ENCODE measurements around the gene UBE2S. TPM values are rescaled to one million over a fixed set of nuclear protein-coding genes. Genes with fewer than 3 reads are reported as not detected.
A peak's percentile ranks its signal among the peaks of the same experiment; 100 is the strongest.

The UBE2S gene
- total RNA-seq, 1 experiment from 2014 or later: 393 TPM

DNA sequence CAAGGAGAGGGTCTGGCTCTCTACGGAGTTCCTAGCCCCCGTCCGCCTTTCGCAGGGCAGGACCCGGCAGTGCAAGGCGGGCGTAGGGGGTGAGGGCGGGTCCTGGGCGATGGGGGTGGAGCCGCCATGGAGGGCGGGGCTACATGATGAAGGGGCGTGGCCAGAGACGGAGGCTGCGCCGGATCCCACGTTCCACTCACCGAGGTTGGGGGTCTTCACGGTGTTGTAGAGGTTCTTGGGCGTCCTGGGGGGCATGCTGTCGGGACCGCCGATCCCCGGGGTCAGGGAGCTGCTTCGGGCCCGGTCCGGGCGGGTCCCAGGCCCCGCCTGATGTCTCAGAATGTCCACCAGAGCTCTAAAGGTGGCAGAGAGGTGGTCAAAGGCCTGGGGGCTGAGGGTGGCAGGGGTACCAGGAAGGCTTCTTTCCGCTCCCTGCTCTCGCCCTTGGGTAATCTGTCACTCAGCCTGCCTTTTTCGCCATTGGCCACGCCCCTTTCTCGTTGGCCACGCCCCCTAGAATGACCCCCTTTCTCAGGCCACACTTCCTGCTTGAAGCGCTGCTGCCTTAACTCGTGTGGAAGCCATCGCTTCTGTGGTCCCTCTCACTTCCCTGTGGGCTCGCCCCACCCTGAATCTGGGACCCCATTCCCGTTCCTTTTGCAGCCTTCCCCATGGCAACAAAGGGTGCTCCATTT, 33.0 kb upstream of the UBE2S start:
- peak; percentile 90 for DNase-seq
- peak overlapping the region; percentile 50 to 75 for H3K4me3 Mint-ChIP-seq
- peak overlapping the region in 2 of 3 experiments; percentile 2 to 88; a peak in 2 of 7 replicates for H3K27ac Mint-ChIP-seq
- no peak overlapping the region for H3K27ac ChIP-seq (ENCODE audit: insufficient read length, low read depth, low read length)
- H3K9me3 Mint-ChIP-seq: peaks cover 0 to 5% of the 10 kb centered on the region in 2 experiments; a peak in 2 of 5 replicates
- no peak overlapping the region for H3K56ac ChIP-seq (ENCODE audit: insufficient read length, low read depth, low read length)
- H2BK15ac ChIP-seq (ENCODE audit: low read depth, low read length): no peak overlapping the region
- H2BK12ac ChIP-seq (ENCODE audit: insufficient read length, low read depth, low read length): no peak overlapping the region
- H3K4ac ChIP-seq (ENCODE audit: low read depth, low read length): no peak overlapping the region
- peaks cover 21% of the 10 kb centered on the region for H3K23me2 ChIP-seq (ENCODE audit: insufficient read length, low read depth, low read length, poor library complexity, severe bottlenecking)
- peaks cover 29% of the 10 kb centered on the region for H3K27me3 ChIP-seq (ENCODE audit: insufficient read depth, low read length)
- no peak overlapping the region for H2AFZ ChIP-seq (ENCODE audit: low read length)
- no peak overlapping the region for H2BK120ac ChIP-seq (ENCODE audit: low read depth, low read length, poor library complexity, severe bottlenecking)
- 0 out of 2 replicates have a peak, but pooled peaks cover 2% of the 10 kb centered on the region for H3K4me1 ChIP-seq (ENCODE audit: insufficient read depth, low read length)
- H3K79me2 ChIP-seq (ENCODE audit: insufficient read depth, low read length): no peaks in the 10 kb centered on the region
- H3K14ac ChIP-seq (ENCODE audit: insufficient read depth, low read length): no peak overlapping the region
- H3T11ph ChIP-seq (ENCODE audit: low read length): no peak overlapping the region
- H3K9ac ChIP-seq (ENCODE audit: extremely low read depth, insufficient read length, low read length): no peak overlapping the region
- H3K4me2 ChIP-seq (ENCODE audit: insufficient read depth, insufficient read length, low read length): peak overlapping the region; percentile 69
- H4K5ac ChIP-seq (ENCODE audit: insufficient read length, low read depth, low read length): no peak overlapping the region
- H4K91ac ChIP-seq (ENCODE audit: insufficient read length, low read depth, low read length): no peak overlapping the region
- no CpG with 5 or more reads among the region's 39 CpGs for WGBS (ENCODE audit: extremely low coverage, insufficient read length, low lambda C conversion rate)
- no peak overlapping the region for H2BK5ac ChIP-seq (ENCODE audit: insufficient read length, low read length)
- H3K18ac ChIP-seq (ENCODE audit: insufficient read length, low read depth, low read length): no peak overlapping the region
- H3K4me1 Mint-ChIP-seq: peaks cover 13 to 31% of the 10 kb centered on the region in 2 experiments
- H4K8ac ChIP-seq (replicated peaks; ENCODE audit: insufficient read length, low read depth, low read length): no peak overlapping the region
- H2BK20ac ChIP-seq (ENCODE audit: low read depth, low read length, poor library complexity, severe bottlenecking): no peak overlapping the region
- H3K36me3 Mint-ChIP-seq (ENCODE audit: insufficient read depth in 1 of 3, low read depth in 3 of 3): no peaks in the 10 kb centered on the region; a peak in 1 of 7 replicates
- peaks cover 52% of the 10 kb centered on the region for H3K27me3 Mint-ChIP-seq (ENCODE audit: low read depth)
- no peak overlapping the region for H3K23ac ChIP-seq (ENCODE audit: insufficient read length, low read depth, low read length)
- no peaks in the 10 kb centered on the region for H3K9me3 ChIP-seq (ENCODE audit: control insufficient read depth, low read depth, low read length)
- H2AK5ac ChIP-seq (ENCODE audit: insufficient read length, low read length): no peak overlapping the region
- no peaks in the 10 kb centered on the region for H3K79me1 ChIP-seq (ENCODE audit: insufficient read depth, low read depth, low read length, poor library complexity, severe bottlenecking)
- H4K20me1 ChIP-seq (ENCODE audit: control insufficient read depth, insufficient read depth, insufficient read length): no peaks in the 10 kb centered on the region
- TF ChIP-seq, protein P1, sequence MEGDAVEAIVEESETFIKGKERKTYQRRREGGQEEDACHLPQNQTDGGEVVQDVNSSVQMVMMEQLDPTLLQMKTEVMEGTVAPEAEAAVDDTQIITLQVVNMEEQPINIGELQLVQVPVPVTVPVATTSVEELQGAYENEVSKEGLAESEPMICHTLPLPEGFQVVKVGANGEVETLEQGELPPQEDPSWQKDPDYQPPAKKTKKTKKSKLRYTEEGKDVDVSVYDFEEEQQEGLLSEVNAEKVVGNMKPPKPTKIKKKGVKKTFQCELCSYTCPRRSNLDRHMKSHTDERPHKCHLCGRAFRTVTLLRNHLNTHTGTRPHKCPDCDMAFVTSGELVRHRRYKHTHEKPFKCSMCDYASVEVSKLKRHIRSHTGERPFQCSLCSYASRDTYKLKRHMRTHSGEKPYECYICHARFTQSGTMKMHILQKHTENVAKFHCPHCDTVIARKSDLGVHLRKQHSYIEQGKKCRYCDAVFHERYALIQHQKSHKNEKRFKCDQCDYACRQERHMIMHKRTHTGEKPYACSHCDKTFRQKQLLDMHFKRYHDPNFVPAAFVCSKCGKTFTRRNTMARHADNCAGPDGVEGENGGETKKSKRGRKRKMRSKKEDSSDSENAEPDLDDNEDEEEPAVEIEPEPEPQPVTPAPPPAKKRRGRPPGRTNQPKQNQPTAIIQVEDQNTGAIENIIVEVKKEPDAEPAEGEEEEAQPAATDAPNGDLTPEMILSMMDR (conservative IDR thresholded peaks at IDR 0.05): no peak
